ENCODE results near the gene ADCY5. TPM values are rescaled to one million over a fixed set of nuclear protein-coding genes. Genes with fewer than 3 reads are reported as not detected.
A peak's percentile ranks its signal among the peaks of the same experiment; 100 is the strongest.

The ADCY5 gene
- total and polyA plus RNA-seq, 10 donors, result 1.7 to 20.6 (median 11.7) TPM

- TF ChIP-seq CTCF (IDR thresholded peaks at IDR 0.05 in 8 of 11, conservative IDR thresholded peaks at IDR 0.05 in 3 of 11), result no peak
- Histone ChIP-seq H3K4me1 (peaks cover 0 to 44% (median 20%) of the 10 kb centered on the region in 6 donors), H3K4me3 (no peak overlapping the region), H3K36me3 (no peaks in the 10 kb centered on the region), H3K27ac (peak overlapping the region in 1 of 8 donors; percentile 15), H3K9me3 (no peaks in the 10 kb centered on the region), H3K27me3 (replicated peaks in 1 of 7) (peaks cover 0 to 4% (median 0%) of the 10 kb centered on the region in 7 donors)
- DNase-seq, result peak; percentile 64
- WGBS, 5 donors, result 75 to 93% (median 85%) methylated on average over 5 to 10 of the region's 10 CpGs
- intact Hi-C loops (cut with DNase I; ENCODE audit: low total_unique reads), result no loop called here
Measured at GRCh38 chr3:123333401-123333800, 115.5 kb downstream of the ADCY5 start.

GRCh38 chr3:123332124-123332641, 116.7 kb downstream of the ADCY5 start:
- intact Hi-C loops (cut with DNase I; ENCODE audit: low total_unique reads), result no loop called here

GRCh38 chr3:123331651-123332050, 117.2 kb downstream of the ADCY5 start:
- WGBS, 5 donors, result 84 to 94% (median 90%) methylated on average over 9 of the region's 9 CpGs
- peaks cover 0 to 10% (median 0%) of the 10 kb centered on the region in 7 donors for H3K27me3 ChIP-seq (replicated peaks in 1 of 7)
- no peaks in the 10 kb centered on the region for H3K36me3 ChIP-seq
- H3K4me1 ChIP-seq, result peaks cover 0 to 37% (median 18%) of the 10 kb centered on the region in 6 donors
- H3K4me3 ChIP-seq, result no peak overlapping the region
- no peaks in the 10 kb centered on the region for H3K9me3 ChIP-seq
- peak; percentile 41 for DNase-seq
- intact Hi-C loops (cut with DNase I; ENCODE audit: low total_unique reads), result no loop called here
- H3K27ac ChIP-seq, result peak overlapping the region in 7 of 8 donors; percentile 8 to 63 (median 58)
- TF ChIP-seq CTCF (IDR thresholded peaks at IDR 0.05 in 8 of 11, conservative IDR thresholded peaks at IDR 0.05 in 3 of 11), result no peak
- no peak for TF ChIP-seq POLR2AphosphoS5 (IDR thresholded peaks at IDR 0.05)
- no peak for TF ChIP-seq POLR2A (IDR thresholded peaks at IDR 0.05)

More at GRCh38 chr3:123332124-123332641, 116.7 kb downstream of the ADCY5 start:
- Histone ChIP-seq H3K4me1 (peaks cover 0 to 37% (median 18%) of the 10 kb centered on the region in 6 donors), H3K4me3 (no peak overlapping the region), H3K36me3 (no peaks in the 10 kb centered on the region), H3K9me3 (no peaks in the 10 kb centered on the region), H3K27ac (peak overlapping the region in 5 of 8 donors; percentile 47 to 63 (median 60)), H3K27me3 (replicated peaks in 1 of 7) (peaks cover 0 to 10% (median 0%) of the 10 kb centered on the region in 7 donors)
- TF ChIP-seq CTCF (IDR thresholded peaks at IDR 0.05 in 8 of 11, conservative IDR thresholded peaks at IDR 0.05 in 3 of 11) (no peak), POLR2A (IDR thresholded peaks at IDR 0.05) (no peak), POLR2AphosphoS5 (IDR thresholded peaks at IDR 0.05) (peak in 1 of 3 donors; percentile 30)
- WGBS, 5 donors, result 68 to 84% (median 72%) methylated on average over 9 to 15 of the region's 15 CpGs
- peak; percentile 74 for DNase-seq

- no peaks in the 10 kb centered on the region for H3K36me3 ChIP-seq
- TF ChIP-seq POLR2A (IDR thresholded peaks at IDR 0.05) (no peak), POLR2AphosphoS5 (IDR thresholded peaks at IDR 0.05) (no peak), CTCF (IDR thresholded peaks at IDR 0.05 in 8 of 11, conservative IDR thresholded peaks at IDR 0.05 in 3 of 11) (no peak)
- H3K4me1 ChIP-seq, result peaks cover 0 to 37% (median 18%) of the 10 kb centered on the region in 6 donors
- peak overlapping the region in 7 of 8 donors; percentile 8 to 76 (median 58) for H3K27ac ChIP-seq
- DNase-seq, result peak; percentile 45
- 56 to 92% (median 84%) methylated on average over 8 of the region's 8 CpGs for WGBS, 5 donors
- intact Hi-C loops (cut with DNase I; ENCODE audit: low total_unique reads), result no loop called here
- peaks cover 0 to 10% (median 0%) of the 10 kb centered on the region in 7 donors for H3K27me3 ChIP-seq (replicated peaks in 1 of 7)
- H3K4me3 ChIP-seq, result no peak overlapping the region
- no peaks in the 10 kb centered on the region for H3K9me3 ChIP-seq
Measured at GRCh38 chr3:123331006-123331405, 117.9 kb downstream of the ADCY5 start.

All from spleen (tissue), 11 donors.